Heart left ventricle (tissue), 13 donors: ENCODE measurements around the gene PLXNB1.

Experiments
- POLR2A ChIP-seq, 2 donors: fragments of 450-650 bp; IDR thresholded peaks; one replicate each; pipeline ENCODE4 v1.6.1; 2017; ENCODE audit warnings: antibody characterized with exemption in 2 of 2, mild to moderate bottlenecking in 2 of 2, moderate library complexity in 2 of 2
- TF ChIP-seq, protein P1 (sequence below), 12 donors: fragments of 200-600 bp; sonication (generic) in 4 of 12; IDR thresholded peaks; one replicate each; pipeline versions ENCODE4 v1.5.0 to v1.8.0; 2018 to 2022; ENCODE audit warnings: antibody characterized with exemption in 12 of 12, mild to moderate bottlenecking in 5 of 12
- donor health status: ischemic (EF 13 %, LVEDD 7.1; RV severe dilation, severe dysfunction).
- donor health status: DM: no; HTN: yes; CAD: no.
- donor health status: DM: no; HTN: no; CAD: no.
- donor health status: ischemic (EF 25% LVEDD 6.9; RV normal size, moderate dysfunction).
- donor health status: ischemic (EF 25% LVEDD 5.7; RV mildly dilated, moderate dysfunction).
- donor health status: ischemic (EF 35%, LVEDD 5.7; RV mildly dilated, moderate dysfunction).
- donor health status: nonischemic (EF 11% LVEDD 7.7; RV severe dilation, severe dysfunction).
- donor health status: DM: yes; HTN: yes; CAD: no.
- donor health status: PGD.
- donor health status: ischemic (EF 29% LVEDD 5.4; RV normal size, mild dysfunction).
- donor health status: nonischemic (EF 23%, LVEDD 6.1; RV moderate dilation, normal function).

- TF ChIP-seq, protein P1, sequence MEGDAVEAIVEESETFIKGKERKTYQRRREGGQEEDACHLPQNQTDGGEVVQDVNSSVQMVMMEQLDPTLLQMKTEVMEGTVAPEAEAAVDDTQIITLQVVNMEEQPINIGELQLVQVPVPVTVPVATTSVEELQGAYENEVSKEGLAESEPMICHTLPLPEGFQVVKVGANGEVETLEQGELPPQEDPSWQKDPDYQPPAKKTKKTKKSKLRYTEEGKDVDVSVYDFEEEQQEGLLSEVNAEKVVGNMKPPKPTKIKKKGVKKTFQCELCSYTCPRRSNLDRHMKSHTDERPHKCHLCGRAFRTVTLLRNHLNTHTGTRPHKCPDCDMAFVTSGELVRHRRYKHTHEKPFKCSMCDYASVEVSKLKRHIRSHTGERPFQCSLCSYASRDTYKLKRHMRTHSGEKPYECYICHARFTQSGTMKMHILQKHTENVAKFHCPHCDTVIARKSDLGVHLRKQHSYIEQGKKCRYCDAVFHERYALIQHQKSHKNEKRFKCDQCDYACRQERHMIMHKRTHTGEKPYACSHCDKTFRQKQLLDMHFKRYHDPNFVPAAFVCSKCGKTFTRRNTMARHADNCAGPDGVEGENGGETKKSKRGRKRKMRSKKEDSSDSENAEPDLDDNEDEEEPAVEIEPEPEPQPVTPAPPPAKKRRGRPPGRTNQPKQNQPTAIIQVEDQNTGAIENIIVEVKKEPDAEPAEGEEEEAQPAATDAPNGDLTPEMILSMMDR (IDR thresholded peaks at IDR 0.05), result no peak
- no peak for TF ChIP-seq POLR2A (IDR thresholded peaks at IDR 0.05)
These were observed 48.2 kb upstream of the PLXNB1 start for GRCh38 chr3:48477959-48478520.
